Activated T-helper 1 cell treated with Interleukin-2 at 50 U/mL for 16 hours (primary cell): Measurements from ENCODE around the gene LTA4H.

Experiments used
- DNase-seq: peaks from one replicate; pipeline ENCODE4 v3.0.0-alpha.2; 2020; ENCODE audit warnings: low read depth

LTA4H gene

DNA sequence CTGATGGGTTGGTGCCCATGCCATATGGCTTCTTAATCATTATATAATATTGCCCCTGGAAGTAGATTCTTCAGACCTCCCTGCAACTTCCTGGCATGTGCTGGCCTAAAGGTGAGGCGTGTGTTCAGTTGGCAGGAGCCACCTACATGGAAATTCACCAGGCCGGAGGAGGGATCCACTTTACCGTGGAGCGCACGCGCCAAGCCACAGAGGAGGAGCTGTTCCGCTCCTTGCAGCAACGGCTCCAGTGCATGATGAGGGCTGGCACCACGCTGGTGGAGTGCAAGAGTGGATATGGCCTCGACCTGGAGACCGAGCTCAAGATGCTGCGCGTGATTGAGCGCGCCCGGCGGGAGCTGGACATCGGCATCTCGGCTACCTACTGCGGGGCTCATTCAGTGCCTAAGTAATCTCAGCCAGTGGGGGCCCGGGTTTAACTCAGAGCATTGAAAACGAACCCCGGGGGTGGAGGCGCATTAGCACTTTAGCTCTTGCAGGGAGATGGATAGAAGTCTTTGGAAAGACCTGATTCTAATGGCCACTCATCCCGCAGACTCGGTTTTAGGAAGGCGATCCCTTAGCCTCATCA, 78.7 kb downstream of the LTA4H start:
- DNase-seq: no peak

DNA sequence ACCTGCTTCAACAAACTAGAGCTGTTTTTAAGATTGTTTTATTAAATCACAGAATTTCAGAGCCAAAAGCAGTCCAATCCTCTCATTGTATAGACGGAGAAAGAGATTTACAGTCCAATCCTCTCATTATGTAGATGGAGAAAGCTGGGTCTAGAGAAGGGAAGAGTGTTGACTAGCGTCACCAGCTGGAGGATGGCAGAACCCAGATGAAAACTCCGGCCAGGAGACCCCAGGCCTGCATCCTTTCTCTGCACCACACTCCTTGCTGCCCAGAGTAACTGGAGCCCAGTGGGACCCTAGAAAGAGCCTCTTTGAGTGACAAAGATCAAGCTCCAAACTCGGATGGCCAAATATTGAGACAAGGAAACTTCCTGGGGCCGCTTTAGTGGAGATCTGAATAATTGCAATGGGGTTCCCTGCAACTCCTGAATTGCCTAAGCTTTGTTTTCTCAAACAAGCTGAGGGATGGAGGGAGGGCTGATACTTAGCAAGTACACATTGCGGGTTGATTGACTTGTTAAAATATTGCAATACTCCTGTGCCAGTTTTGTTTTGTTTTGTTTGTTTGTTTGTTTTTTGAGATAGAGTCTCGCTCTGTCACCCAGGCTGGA, 79.7 kb downstream of the LTA4H start:
- no peak for DNase-seq

GRCh38 chr12:95953000-95953399, 82.4 kb downstream of the LTA4H start:
- DNase-seq: no peak

- DNase-seq: no peak
Observed at GRCh38 chr12:95951515-95951914, 83.9 kb downstream of the LTA4H start.
